ENCODE results near the gene FAM204A.

- TF ChIP-seq, protein P1, sequence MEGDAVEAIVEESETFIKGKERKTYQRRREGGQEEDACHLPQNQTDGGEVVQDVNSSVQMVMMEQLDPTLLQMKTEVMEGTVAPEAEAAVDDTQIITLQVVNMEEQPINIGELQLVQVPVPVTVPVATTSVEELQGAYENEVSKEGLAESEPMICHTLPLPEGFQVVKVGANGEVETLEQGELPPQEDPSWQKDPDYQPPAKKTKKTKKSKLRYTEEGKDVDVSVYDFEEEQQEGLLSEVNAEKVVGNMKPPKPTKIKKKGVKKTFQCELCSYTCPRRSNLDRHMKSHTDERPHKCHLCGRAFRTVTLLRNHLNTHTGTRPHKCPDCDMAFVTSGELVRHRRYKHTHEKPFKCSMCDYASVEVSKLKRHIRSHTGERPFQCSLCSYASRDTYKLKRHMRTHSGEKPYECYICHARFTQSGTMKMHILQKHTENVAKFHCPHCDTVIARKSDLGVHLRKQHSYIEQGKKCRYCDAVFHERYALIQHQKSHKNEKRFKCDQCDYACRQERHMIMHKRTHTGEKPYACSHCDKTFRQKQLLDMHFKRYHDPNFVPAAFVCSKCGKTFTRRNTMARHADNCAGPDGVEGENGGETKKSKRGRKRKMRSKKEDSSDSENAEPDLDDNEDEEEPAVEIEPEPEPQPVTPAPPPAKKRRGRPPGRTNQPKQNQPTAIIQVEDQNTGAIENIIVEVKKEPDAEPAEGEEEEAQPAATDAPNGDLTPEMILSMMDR (IDR thresholded peaks at IDR 0.05), result no peak
- no peak for TF ChIP-seq EP300 (IDR thresholded peaks at IDR 0.05)
Measured at GRCh38 chr10:118315629-118316028, 26.5 kb downstream of the FAM204A start.
